HFF-Myc (cell line): ENCODE results near the gene SHISA6.

ENCODE experiments used
- DNase-seq: peaks from one replicate; pipeline ENCODE4 v3.0.0-alpha.2; 2011; ENCODE audit warnings: low read depth; ENCODE audit errors: extremely low read depth
- H3K4me3 ChIP-seq: replicated peaks from 2 replicates; pipeline ENCODE4 v1.5.1; 2011; ENCODE audit warnings: low read depth, mild to moderate bottlenecking, control low read depth, low read length
- CTCF ChIP-seq: IDR thresholded peaks from 2 replicates; pipeline ENCODE4 v1.5.1; 2012; ENCODE audit warnings: mild to moderate bottlenecking, low read depth, low read length, control low read depth; ENCODE audit errors: missing control alignments

The SHISA6 gene

GRCh38 chr17:11256877-11257276 is 15.9 kb downstream of the SHISA6 start:
- TF ChIP-seq CTCF: no peak
- no peak for DNase-seq
- no peak overlapping the region for H3K4me3 ChIP-seq

- TF ChIP-seq CTCF: peak; percentile 21
- no peak overlapping the region for H3K4me3 ChIP-seq
- DNase-seq: no peak
These were observed 23.3 kb downstream of the SHISA6 start for GRCh38 chr17:11264183-11264871.

- H3K4me3 ChIP-seq: no peak overlapping the region
- TF ChIP-seq CTCF: no peak
- DNase-seq: no peak
These were observed 27.1 kb downstream of the SHISA6 start for GRCh38 chr17:11267999-11268575.

- DNase-seq: no peak
- H3K4me3 ChIP-seq: no peak overlapping the region
- no peak for TF ChIP-seq CTCF
These were observed 28.2 kb downstream of the SHISA6 start for GRCh38 chr17:11269210-11269609.

GRCh38 chr17:11272191-11272590 is 31.2 kb downstream of the SHISA6 start:
- TF ChIP-seq CTCF: no peak
- no peak overlapping the region for H3K4me3 ChIP-seq
- DNase-seq: no peak

- no peak for TF ChIP-seq CTCF
- H3K4me3 ChIP-seq: no peak overlapping the region
- no peak for DNase-seq
These were observed 32.6 kb downstream of the SHISA6 start for GRCh38 chr17:11273596-11273995.
